GM19468 (cell line): ENCODE results near the gene RAD51AP2.
"Not testable (repeated sequence)": the region's sequence is repeated elsewhere in the genome, so short reads cannot be mapped to it uniquely, and the experiment has no call there.

Source experiments
- ATAC-seq: cut with Tn5 transposase; IDR thresholded peaks from one replicate; pipeline ENCODE4 v1.9.1; 2021; ENCODE audit warnings: mild to moderate bottlenecking, moderate library complexity, moderate number of reproducible peaks; ENCODE audit not compliant: unreplicated experiment; ENCODE audit errors: extremely low read depth

Gene RAD51AP2

GRCh38 chr2:17538844-17539554, 20.8 kb upstream of the RAD51AP2 start:
- ATAC-seq: peak; percentile 41

- ATAC-seq: no peak
Measured at GRCh38 chr2:17538022-17538843, 20.0 kb upstream of the RAD51AP2 start.

- ATAC-seq: no peak
Measured at GRCh38 chr2:17536416-17536815, 18.2 kb upstream of the RAD51AP2 start.

GRCh38 chr2:17533546-17533945, 15.3 kb upstream of the RAD51AP2 start:
- ATAC-seq: no peak

- ATAC-seq: no peak
Measured at GRCh38 chr2:17529771-17530170, 11.5 kb upstream of the RAD51AP2 start.

- ATAC-seq: no peak
Measured at GRCh38 chr2:17522303-17522702, 4.1 kb upstream of the RAD51AP2 start.

GRCh38 chr2:17521621-17522020, 3.4 kb upstream of the RAD51AP2 start:
- ATAC-seq: no peak

- ATAC-seq: no peak
Measured at GRCh38 chr2:17520761-17521160, 2.5 kb upstream of the RAD51AP2 start.

- no peak for ATAC-seq
Measured at GRCh38 chr2:17519486-17519885, 1.2 kb upstream of the RAD51AP2 start.

- ATAC-seq: no peak
Measured at GRCh38 chr2:17517481-17518211, 594 bp downstream of the RAD51AP2 start.

GRCh38 chr2:17515652-17516051, 2.6 kb downstream of the RAD51AP2 start:
- ATAC-seq: peak; percentile 24

- no peak for ATAC-seq
Measured at GRCh38 chr2:17506736-17507616, 11.3 kb downstream of the RAD51AP2 start.

- ATAC-seq: no peak
Measured at GRCh38 chr2:17497718-17498117, 20.5 kb downstream of the RAD51AP2 start.

GRCh38 chr2:17495590-17495989, 22.6 kb downstream of the RAD51AP2 start:
- ATAC-seq: no peak

GRCh38 chr2:17490165-17490564, 28.1 kb downstream of the RAD51AP2 start:
- ATAC-seq: not testable (repeated sequence)

- ATAC-seq: not testable (repeated sequence)
Measured at GRCh38 chr2:17488610-17489009, 29.6 kb downstream of the RAD51AP2 start.

- ATAC-seq: no peak
Measured at GRCh38 chr2:17483496-17483895, 34.7 kb downstream of the RAD51AP2 start.

- ATAC-seq: no peak
Measured at GRCh38 chr2:17482651-17483050, 35.6 kb downstream of the RAD51AP2 start.

- no peak for ATAC-seq
Measured at GRCh38 chr2:17479875-17480274, 38.4 kb downstream of the RAD51AP2 start.

GRCh38 chr2:17476830-17477229, 41.4 kb downstream of the RAD51AP2 start:
- no peak for ATAC-seq
